Lower leg skin (tissue), 4 donors: ENCODE data around the gene KRT3. TPM values are rescaled to one million over a fixed set of nuclear protein-coding genes. Genes with fewer than 3 reads are reported as not detected.

Experiments used
- DNase-seq, 2 donors: peaks; one replicate each; pipeline ENCODE4 v3.0.0-alpha.2; 2019; ENCODE audit warnings: low spot score in 2 of 2
- H3K4me3 ChIP-seq: fragments of 200-600 bp; sonication (generic); 2 replicates; pipeline ENCODE4 v1.5.1; 2017; ENCODE audit warnings: mild to moderate bottlenecking, low read depth; ENCODE audit not compliant: poor library complexity, severe bottlenecking
- POLR2A ChIP-seq, 2 donors: fragments of 450-650 bp; IDR thresholded peaks; one replicate each; pipeline ENCODE4 v1.6.1; 2016 to 2017; ENCODE audit warnings: antibody characterized with exemption in 2 of 2, mild to moderate bottlenecking in 1 of 2, moderate library complexity in 1 of 2
- WGBS, 2 donors: methylation state at CpG; one replicate each; pipeline ENCODE4 v1.1.5; 2018; 5-methylcytosine and 5-hydroxymethylcytosine counted together
- intact Hi-C: fragments of 100-400 bp; cut with DNase I; formaldehyde crosslinking; loops from one replicate; pipeline ENCODE4 v1.15.0; 2023; ENCODE audit warnings: low total_unique reads
- total RNA-seq, 4 donors: library from RNA; depleted of rRNA; stranded (reverse); fragments of >200 nt; gene quantifications; one replicate each; pipeline ENCODE4 v1.1.0, GENCODE V29; 2016
- TF ChIP-seq, protein P1 (sequence below), 3 donors: fragments of 450-650 bp; IDR thresholded peaks; one replicate each; pipeline ENCODE4 v1.5.1; 2016; ENCODE audit warnings: antibody characterized with exemption in 3 of 3, mild to moderate bottlenecking in 3 of 3, moderate library complexity in 2 of 3

Gene KRT3
- total RNA-seq, 4 donors from 2014 or later, result not detected

DNA sequence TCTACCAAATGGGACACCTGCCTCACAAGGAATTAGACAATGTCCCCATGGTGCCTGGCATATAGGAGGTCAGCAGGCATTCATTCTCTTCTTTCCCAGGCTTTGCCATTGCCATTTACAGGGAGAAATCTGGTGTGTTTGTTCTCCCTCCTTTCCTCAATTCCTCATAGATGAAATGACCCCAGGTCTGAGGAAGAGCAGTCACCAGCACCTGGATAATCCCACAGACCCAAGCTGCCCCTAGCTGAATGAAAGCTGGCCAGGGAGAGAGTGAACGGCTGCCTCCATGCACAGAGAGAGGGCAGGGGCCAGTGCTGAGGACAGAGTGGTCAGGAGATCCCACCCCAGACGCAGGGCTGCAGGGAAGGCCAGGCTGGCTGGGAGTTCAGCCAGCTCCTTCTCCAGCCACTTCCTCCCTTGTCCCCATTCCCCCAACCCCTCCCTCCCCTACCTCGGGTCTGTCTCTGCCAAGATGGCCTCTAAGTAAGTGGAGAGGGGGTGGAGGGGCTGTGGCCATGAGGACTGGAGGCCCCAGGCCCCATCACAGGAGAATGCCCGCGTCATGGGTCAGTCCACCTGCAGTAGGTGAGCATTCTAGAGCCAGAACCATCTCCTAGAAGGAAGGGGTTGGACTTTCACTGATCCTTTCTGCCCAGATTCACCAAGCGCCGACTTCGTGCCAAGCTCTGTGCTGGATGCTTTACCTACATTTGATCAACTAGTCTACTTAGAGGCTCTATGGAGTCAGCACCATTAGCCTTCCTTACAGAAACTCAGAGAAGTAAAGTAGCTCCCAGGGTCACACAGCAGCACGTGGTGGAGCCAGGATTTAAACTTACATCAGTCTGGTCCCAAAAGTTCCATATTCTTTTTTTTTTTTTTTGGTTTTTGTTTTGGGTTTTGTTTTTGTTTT lies 20.0 kb upstream of the KRT3 start:
- DNase-seq, result no peak
- intact Hi-C loops, result no loop called here
- H3K4me3 ChIP-seq, result no peak overlapping the region
- TF ChIP-seq, protein P1, sequence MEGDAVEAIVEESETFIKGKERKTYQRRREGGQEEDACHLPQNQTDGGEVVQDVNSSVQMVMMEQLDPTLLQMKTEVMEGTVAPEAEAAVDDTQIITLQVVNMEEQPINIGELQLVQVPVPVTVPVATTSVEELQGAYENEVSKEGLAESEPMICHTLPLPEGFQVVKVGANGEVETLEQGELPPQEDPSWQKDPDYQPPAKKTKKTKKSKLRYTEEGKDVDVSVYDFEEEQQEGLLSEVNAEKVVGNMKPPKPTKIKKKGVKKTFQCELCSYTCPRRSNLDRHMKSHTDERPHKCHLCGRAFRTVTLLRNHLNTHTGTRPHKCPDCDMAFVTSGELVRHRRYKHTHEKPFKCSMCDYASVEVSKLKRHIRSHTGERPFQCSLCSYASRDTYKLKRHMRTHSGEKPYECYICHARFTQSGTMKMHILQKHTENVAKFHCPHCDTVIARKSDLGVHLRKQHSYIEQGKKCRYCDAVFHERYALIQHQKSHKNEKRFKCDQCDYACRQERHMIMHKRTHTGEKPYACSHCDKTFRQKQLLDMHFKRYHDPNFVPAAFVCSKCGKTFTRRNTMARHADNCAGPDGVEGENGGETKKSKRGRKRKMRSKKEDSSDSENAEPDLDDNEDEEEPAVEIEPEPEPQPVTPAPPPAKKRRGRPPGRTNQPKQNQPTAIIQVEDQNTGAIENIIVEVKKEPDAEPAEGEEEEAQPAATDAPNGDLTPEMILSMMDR (IDR thresholded peaks at IDR 0.05), result no peak
- TF ChIP-seq POLR2A (IDR thresholded peaks at IDR 0.05), result no peak
- WGBS, 2 donors, result 83 to 84% methylated on average over 9 of the region's 9 CpGs

DNA sequence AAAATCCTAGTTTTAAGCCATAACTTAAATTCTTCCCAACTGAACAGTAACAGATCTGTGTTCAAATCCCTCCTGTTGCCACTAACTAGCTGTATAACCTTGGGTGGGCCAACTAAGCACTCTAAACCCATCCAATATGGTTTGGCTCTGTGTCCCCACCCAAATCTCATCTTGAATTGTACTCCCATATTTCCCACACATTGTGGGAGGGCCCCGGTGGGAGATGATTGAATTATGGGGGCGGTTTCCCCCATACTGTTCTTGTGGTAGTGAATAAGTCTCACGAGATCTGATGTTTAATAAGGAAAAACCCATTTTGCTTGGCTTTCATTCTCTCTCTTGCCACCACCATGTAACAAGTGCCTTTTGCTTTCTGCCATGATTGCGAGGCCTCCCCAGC lies 19.2 kb upstream of the KRT3 start:
- TF ChIP-seq, protein P1 (IDR thresholded peaks at IDR 0.05), result no peak
- TF ChIP-seq POLR2A (IDR thresholded peaks at IDR 0.05), result no peak
- intact Hi-C loops, result no loop called here
- 89 to 93% methylated on average over 4 of the region's 4 CpGs for WGBS, 2 donors
- no peak overlapping the region for H3K4me3 ChIP-seq
- no peak for DNase-seq

DNA sequence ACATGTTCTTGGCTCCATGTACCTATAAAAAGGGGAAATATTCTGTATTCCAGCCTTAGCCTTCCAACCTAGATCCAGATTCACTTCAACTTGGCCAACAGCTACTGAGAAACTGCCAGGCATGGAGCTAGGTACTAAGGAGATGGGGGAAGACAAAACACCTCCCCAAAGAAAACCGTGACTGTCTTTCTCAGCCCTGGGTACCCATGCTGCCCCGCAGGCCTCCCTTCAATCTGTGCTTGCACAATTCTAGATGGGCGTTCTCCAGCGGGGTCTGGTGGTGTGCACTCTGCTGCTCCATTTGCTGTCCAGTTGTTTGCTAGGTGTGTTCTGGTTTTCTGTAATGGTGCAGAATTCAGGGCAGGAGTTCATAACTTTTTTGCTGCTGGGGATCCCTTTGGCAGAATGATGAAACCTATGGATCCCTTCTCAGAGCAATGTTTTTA lies 18.8 kb upstream of the KRT3 start:
- no peak overlapping the region for H3K4me3 ChIP-seq
- intact Hi-C loops, result no loop called here
- WGBS, 2 donors, result 64 to 75% methylated on average over 4 of the region's 4 CpGs
- TF ChIP-seq, protein P1 (IDR thresholded peaks at IDR 0.05), result no peak
- TF ChIP-seq POLR2A (IDR thresholded peaks at IDR 0.05), result no peak
- DNase-seq, result no peak

DNA sequence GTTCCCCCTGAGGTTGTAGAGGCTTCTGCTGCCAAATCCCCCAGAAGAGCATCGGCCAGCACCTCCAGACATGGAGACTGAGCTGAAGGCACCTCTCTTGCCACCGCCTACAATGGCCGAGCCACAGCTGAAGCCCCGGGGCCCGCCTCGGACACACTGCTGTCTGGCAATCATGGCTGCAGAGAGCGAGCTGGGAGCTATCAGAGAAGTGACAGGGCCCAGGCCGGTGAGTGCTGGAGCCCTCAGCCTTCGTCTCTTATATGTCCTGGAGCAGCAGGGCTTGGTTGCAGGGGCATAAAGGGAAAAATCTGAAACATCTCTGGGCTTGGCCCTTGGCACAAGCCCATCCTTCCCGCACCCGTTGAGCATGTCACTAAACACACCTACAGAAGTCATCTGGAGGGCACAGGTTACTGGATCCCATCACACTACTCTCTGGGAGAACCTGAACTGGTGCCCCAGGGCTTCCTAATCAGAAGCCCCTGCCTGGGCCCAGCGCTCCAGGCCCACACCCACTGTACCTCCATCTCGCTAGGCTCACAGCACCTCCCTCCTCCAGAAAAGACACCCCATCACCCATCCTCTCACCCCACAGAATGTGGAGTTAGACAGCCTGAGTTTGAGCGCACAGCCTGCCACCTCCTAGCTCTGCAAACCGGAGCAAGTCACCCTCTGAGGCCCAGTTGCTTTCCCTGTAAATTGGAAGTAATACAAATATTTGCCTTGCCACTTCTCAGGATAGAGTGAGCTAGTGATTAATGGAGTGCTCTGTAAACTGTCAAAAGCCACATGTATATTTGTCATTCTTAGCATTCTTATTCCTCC lies 18.2 kb upstream of the KRT3 start, which contains the start of gene KRT4:
TSS of gene KRT4 (minus strand) at position 232 of the 825 bp plus-strand sequence. CDS start at position 174, 58 bp downstream.
- intact Hi-C loops, result no loop called here
- TF ChIP-seq, protein P1 (IDR thresholded peaks at IDR 0.05), result no peak
- no peak for TF ChIP-seq POLR2A (IDR thresholded peaks at IDR 0.05)
- WGBS, 2 donors, result 74 to 82% methylated on average over 14 to 15 of the region's 15 CpGs
- DNase-seq, result no peak
- no peak within 1 kb of the TSS for H3K4me3 ChIP-seq

DNA sequence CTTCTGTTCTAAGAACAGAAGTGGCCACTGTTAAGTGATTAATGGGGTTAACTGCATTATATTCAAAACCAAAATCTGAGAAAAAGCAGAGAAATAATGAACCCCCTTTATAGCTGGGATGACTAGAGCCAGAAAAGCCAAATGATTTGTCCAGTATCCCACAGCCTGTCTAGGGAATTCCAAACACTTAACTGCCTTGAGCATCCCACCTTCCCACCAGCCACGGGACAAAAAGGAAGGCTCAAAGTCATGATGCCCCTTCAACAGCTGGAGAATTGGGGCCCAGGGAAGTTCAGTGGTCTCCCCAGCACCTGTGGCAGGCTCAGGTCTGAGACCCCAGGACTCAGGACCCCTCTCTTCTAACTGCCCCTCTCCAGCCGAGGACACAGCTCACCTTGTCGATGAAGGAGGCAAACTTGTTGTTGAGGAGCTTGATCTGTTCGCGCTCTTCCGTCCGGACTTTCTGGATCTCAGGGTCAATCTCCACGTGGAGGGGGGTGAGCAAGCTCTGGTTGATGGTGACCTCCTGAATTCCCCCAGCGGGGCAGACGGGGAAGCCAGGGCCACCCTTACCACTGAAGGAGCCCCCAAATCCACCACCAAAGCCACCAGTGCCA lies 17.4 kb upstream of the KRT3 start:
- no peak overlapping the region for H3K4me3 ChIP-seq
- intact Hi-C loops, result no loop called here
- TF ChIP-seq, protein P1 (IDR thresholded peaks at IDR 0.05), result no peak
- TF ChIP-seq POLR2A (IDR thresholded peaks at IDR 0.05), result no peak
- DNase-seq, result no peak
- WGBS, 2 donors, result 89 to 91% methylated on average over 10 of the region's 10 CpGs
